Esophagus muscularis mucosa (tissue), 4 donors: Measurements from ENCODE around the gene WWOX. TPM values are rescaled to one million over a fixed set of nuclear protein-coding genes. Genes with fewer than 3 reads are reported as not detected.

Source experiments
- DNase-seq: peaks from one replicate; pipeline ENCODE4 v3.0.0-alpha.2; 2017; ENCODE audit errors: extremely low spot score
- H3K27ac ChIP-seq, 4 donors: fragments of 200-600 bp; sonication (generic); replicated peaks in 1 of 4; 1 replicate in 3 of 4; 2 replicates in 1 of 4; pipeline ENCODE4 v1.5.1; 2016 to 2019; ENCODE audit warnings: mild to moderate bottlenecking in 1 of 4
- H3K27me3 ChIP-seq, 4 donors: fragments of 200-600 bp; sonication (generic); one replicate each; pipeline versions ENCODE4 v1.5.1 to v1.6.0; 2016 to 2019
- H3K36me3 ChIP-seq, 4 donors: fragments of 200-600 bp; sonication (generic); one replicate each; pipeline ENCODE4 v1.5.1; 2016 to 2019
- H3K4me1 ChIP-seq, 4 donors: fragments of 200-600 bp; sonication (generic); one replicate each; pipeline ENCODE4 v1.5.1; 2016 to 2019
- H3K4me3 ChIP-seq, 4 donors: fragments of 200-600 bp; sonication (generic); 1 replicate in 2 of 4; 2 replicates in 2 of 4; pipeline ENCODE4 v1.5.1; 2016 to 2019; ENCODE audit warnings: mild to moderate bottlenecking in 4 of 4, moderate library complexity in 1 of 4
- H3K9me3 ChIP-seq, 4 donors: fragments of 200-600 bp; sonication (generic); 1 replicate in 3 of 4; 2 replicates in 1 of 4; pipeline ENCODE4 v1.5.1; 2016 to 2019
- EP300 ChIP-seq: sonication (generic); formaldehyde crosslinking; IDR thresholded peaks from one replicate; pipeline ENCODE4 v1.6.1; 2017; ENCODE audit warnings: antibody characterized with exemption
- POLR2A ChIP-seq: fragments of 450-650 bp; IDR thresholded peaks from one replicate; pipeline ENCODE4 v1.6.1; 2017; ENCODE audit warnings: antibody characterized with exemption, moderate library complexity, mild to moderate bottlenecking, low read depth
- POLR2AphosphoS5 ChIP-seq, 2 donors: sonication (generic); formaldehyde crosslinking; IDR thresholded peaks; one replicate each; pipeline ENCODE4 v1.6.1; 2017; ENCODE audit warnings: antibody characterized with exemption in 2 of 2
- WGBS: methylation state at CpG from one replicate; pipeline ENCODE4 v1.1.5; 2018; 5-methylcytosine and 5-hydroxymethylcytosine counted together
- intact Hi-C: fragments of 100-400 bp; cut with DNase I; formaldehyde crosslinking; loops from one replicate; pipeline ENCODE4 v1.15.1; 2023
- total RNA-seq, 4 donors: library from RNA; depleted of rRNA; stranded (reverse); fragments of >200 nt; gene quantifications; one replicate each; pipeline versions ENCODE4 v1.1.0 to v1.2.1, GENCODE V29; 2016
- TF ChIP-seq, protein P1 (sequence below), 3 experiments: fragments of 200-600 bp in 2 of 3; fragments of 450-650 bp in 1 of 3; sonication (generic) in 2 of 3; IDR thresholded peaks; one replicate each; pipeline ENCODE4 v1.5.1; 2017 to 2019; ENCODE audit warnings: antibody characterized with exemption in 3 of 3, mild to moderate bottlenecking in 2 of 3, moderate library complexity in 1 of 3

WWOX gene
- total RNA-seq, 4 donors from 2014 or later = 14.4 to 27.8 (median 15.4) TPM

DNA sequence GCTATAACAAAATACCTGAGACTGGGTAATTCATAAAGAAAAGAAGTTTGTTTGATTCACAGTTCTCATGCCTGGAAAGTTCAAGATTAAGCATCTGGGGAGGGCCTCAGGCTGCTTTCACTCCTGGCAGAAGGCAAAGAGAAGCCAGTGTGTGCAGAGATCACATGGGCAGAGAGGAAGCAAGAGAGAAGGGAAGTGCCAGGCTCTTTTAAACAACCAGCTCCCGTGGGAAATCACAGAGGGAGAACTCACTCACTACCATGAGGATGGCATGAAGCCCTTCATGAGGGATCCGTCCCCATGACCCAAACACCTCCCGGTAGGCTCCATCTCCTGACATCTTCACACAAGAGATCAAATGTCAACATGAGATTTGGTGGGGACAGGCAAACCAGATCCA, 999.5 kb downstream of the WWOX start:
- no peaks in the 10 kb centered on the region for H3K9me3 ChIP-seq
- H3K27me3 ChIP-seq = no peaks in the 10 kb centered on the region
- intact Hi-C loops = no loop called here
- TF ChIP-seq POLR2AphosphoS5 (IDR thresholded peaks at IDR 0.05) = no peak
- TF ChIP-seq, protein P1, sequence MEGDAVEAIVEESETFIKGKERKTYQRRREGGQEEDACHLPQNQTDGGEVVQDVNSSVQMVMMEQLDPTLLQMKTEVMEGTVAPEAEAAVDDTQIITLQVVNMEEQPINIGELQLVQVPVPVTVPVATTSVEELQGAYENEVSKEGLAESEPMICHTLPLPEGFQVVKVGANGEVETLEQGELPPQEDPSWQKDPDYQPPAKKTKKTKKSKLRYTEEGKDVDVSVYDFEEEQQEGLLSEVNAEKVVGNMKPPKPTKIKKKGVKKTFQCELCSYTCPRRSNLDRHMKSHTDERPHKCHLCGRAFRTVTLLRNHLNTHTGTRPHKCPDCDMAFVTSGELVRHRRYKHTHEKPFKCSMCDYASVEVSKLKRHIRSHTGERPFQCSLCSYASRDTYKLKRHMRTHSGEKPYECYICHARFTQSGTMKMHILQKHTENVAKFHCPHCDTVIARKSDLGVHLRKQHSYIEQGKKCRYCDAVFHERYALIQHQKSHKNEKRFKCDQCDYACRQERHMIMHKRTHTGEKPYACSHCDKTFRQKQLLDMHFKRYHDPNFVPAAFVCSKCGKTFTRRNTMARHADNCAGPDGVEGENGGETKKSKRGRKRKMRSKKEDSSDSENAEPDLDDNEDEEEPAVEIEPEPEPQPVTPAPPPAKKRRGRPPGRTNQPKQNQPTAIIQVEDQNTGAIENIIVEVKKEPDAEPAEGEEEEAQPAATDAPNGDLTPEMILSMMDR (IDR thresholded peaks at IDR 0.05) = no peak
- TF ChIP-seq POLR2A = no peak
- TF ChIP-seq EP300 = no peak
- no peaks in the 10 kb centered on the region for H3K36me3 ChIP-seq
- DNase-seq = no peak
- H3K4me1 ChIP-seq = no peaks in the 10 kb centered on the region
- H3K27ac ChIP-seq = no peak overlapping the region
- 93% methylated on average over 3 of the region's 3 CpGs for WGBS
- no peak overlapping the region for H3K4me3 ChIP-seq

DNA sequence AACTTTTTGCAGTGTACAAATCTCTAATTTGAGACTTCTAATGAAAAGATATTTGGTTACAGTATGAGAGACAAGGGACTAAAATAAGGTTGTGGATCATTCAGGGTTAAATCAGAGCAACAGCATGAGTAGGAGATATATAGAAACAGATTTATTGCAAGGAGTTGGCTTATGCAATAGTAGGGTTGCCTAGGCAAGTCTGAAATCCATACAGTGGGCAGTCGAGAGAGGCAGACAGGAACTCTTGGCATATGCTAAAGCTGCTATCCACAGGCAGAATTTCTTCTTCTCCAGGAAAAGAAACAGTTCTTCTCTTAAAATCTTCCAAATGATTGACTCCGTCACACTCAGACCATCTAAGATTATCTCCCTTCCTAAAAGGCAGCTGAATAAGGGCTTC, 1000.3 kb downstream of the WWOX start:
- TF ChIP-seq, protein P1 (IDR thresholded peaks at IDR 0.05) = no peak
- TF ChIP-seq POLR2A (no peak), EP300 (no peak), POLR2AphosphoS5 (IDR thresholded peaks at IDR 0.05) (no peak)

DNA sequence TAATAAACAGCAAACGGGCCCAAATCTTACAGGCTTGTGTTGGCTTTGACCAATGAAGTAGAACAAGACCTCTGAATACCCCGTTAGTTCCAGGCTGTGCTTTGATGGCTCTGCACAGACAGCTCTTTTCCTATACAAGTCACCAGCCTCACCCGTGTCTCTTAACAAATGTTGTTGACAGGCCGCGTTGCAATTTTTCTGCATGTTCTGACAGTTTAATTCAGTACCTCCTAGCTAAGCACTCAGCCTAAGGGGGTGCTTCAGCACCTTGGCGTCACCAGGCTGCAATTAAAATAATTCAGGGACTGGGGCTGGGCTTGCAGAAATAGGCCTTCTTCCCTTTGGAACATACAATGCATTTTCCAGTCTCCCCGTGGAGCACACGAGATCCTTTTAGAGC, 1001.0 kb downstream of the WWOX start:
- Histone ChIP-seq H3K36me3 (no peaks in the 10 kb centered on the region), H3K27me3 (no peaks in the 10 kb centered on the region), H3K4me3 (no peak overlapping the region), H3K9me3 (no peaks in the 10 kb centered on the region), H3K4me1 (no peaks in the 10 kb centered on the region), H3K27ac (no peak overlapping the region)
- TF ChIP-seq POLR2AphosphoS5 (IDR thresholded peaks at IDR 0.05) (no peak), EP300 (no peak), POLR2A (no peak)
- TF ChIP-seq, protein P1 (IDR thresholded peaks at IDR 0.05) = no peak
- DNase-seq = no peak
- intact Hi-C loops = no loop called here
- WGBS = 93% methylated on average over 8 of the region's 8 CpGs

More for the DNA sequence above, 1000.3 kb downstream of the WWOX start:
- Histone ChIP-seq H3K4me3 (no peak overlapping the region), H3K27me3 (no peaks in the 10 kb centered on the region), H3K27ac (no peak overlapping the region), H3K36me3 (no peaks in the 10 kb centered on the region), H3K4me1 (no peaks in the 10 kb centered on the region), H3K9me3 (no peaks in the 10 kb centered on the region)
- intact Hi-C loops = no loop called here
- DNase-seq = no peak
- WGBS = 93% methylated on average over 2 of the region's 2 CpGs

DNA sequence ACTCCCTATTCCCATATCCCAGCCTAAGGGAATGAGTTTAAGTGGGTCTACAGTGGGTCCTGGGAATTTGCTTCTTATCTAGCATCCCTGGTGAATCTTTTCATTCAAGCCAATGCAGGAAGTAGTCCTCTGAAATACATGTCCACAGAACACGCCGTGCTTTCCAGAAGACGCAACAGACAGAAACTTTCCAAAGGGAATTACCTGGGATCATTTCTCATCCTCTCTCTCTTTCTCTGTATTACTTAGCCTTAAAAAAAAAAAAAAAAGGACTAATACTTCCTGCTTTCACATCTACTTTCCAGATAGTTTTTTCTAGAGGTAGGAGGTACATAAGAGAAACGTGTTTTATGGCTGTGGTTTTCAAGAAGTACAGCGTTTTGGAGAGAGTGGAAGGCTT, 1002.0 kb downstream of the WWOX start:
- DNase-seq = no peak
- H3K4me1 ChIP-seq = no peaks in the 10 kb centered on the region
- no peaks in the 10 kb centered on the region for H3K27me3 ChIP-seq
- H3K27ac ChIP-seq = no peak overlapping the region
- H3K4me3 ChIP-seq = no peak overlapping the region
- intact Hi-C loops = no loop called here
- 79% methylated on average over 5 of the region's 5 CpGs for WGBS
- no peak for TF ChIP-seq EP300
- TF ChIP-seq, protein P1 (IDR thresholded peaks at IDR 0.05) = no peak
- no peak for TF ChIP-seq POLR2A
- no peak for TF ChIP-seq POLR2AphosphoS5 (IDR thresholded peaks at IDR 0.05)
- H3K9me3 ChIP-seq = no peaks in the 10 kb centered on the region
- no peaks in the 10 kb centered on the region for H3K36me3 ChIP-seq

DNA sequence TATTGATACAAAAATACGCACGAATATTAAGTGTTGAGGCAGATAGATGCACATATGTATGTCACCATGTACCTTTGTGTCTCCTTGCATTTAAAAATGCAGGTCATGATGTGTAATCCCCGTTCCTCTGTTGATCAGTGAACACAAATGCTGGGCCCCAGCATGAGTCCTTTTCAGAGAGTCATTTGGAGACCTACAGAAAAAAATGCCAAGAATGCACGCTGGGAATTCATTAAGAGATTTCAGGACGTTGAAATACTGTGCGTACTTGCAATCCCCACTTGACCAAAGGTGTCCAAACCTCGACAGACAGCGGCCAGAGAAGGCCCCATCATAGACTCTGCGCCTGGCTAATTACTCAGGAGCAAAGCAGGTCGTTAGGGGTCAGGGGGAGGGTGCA, 1005.1 kb downstream of the WWOX start:
- whole genome bisulfite sequencing = 77% methylated on average over 10 of the region's 10 CpGs

More for the DNA sequence above, 1005.1 kb downstream of the WWOX start:
- Histone ChIP-seq H3K36me3 (no peaks in the 10 kb centered on the region), H3K27me3 (no peaks in the 10 kb centered on the region), H3K4me1 (no peaks in the 10 kb centered on the region), H3K9me3 (no peaks in the 10 kb centered on the region), H3K4me3 (no peak overlapping the region), H3K27ac (no peak overlapping the region)
- no peak for DNase-seq
- intact Hi-C loops = no loop called here
- TF ChIP-seq, protein P1 (IDR thresholded peaks at IDR 0.05) = no peak
- TF ChIP-seq EP300 (no peak), POLR2A (no peak), POLR2AphosphoS5 (IDR thresholded peaks at IDR 0.05) (no peak)
